ENCODE results near the gene HNF1B. TPM values are rescaled to one million over a fixed set of nuclear protein-coding genes. Genes with fewer than 3 reads are reported as not detected.

HNF1B gene
- polyA plus RNA-seq, 1 of the 3 experiments (the other 2 are of a cell fraction) = not detected

GRCh38 chr17:37744633-37744927 is 279 bp downstream of the HNF1B start:
- no peaks in the 10 kb centered on the region for H3K36me3 ChIP-seq (replicated peaks in 1 of 2; ENCODE audit: control insufficient read depth in 1 of 2, insufficient read depth in 2 of 2, low read length in 1 of 2)
- no peaks in the 10 kb centered on the region for H3K9me3 ChIP-seq
- 61% methylated on average over 18 of the region's 21 CpGs for WGBS (ENCODE audit: low lambda C conversion rate)
- no peak overlapping the region for H3K4me2 ChIP-seq
- H3K27ac ChIP-seq (ENCODE audit: low read depth in 2 of 2, low read length in 1 of 2) = no peak overlapping the region
- peaks cover 54% of the 10 kb centered on the region for H3K27me3 ChIP-seq (ENCODE audit: insufficient read depth)
- H3K9me2 ChIP-seq = no peaks in the 10 kb centered on the region
- H2AFZ ChIP-seq (ENCODE audit: low read depth) = no peak overlapping the region
- no peak overlapping the region for H3K4me3 ChIP-seq (ENCODE audit: low read depth in 2 of 2, low read length in 1 of 2)
- CTCF ChIA-PET = no interaction called here
- POLR2A ChIA-PET = no interaction called here
- peaks cover 0 to 6% of the 10 kb centered on the region in 2 experiments; a peak in 1 of 4 replicates for H3K4me1 ChIP-seq (ENCODE audit: control insufficient read depth in 1 of 2, insufficient read depth in 2 of 2, low read depth in 1 of 2, low read length in 1 of 2)
- no peaks in the 10 kb centered on the region for H4K20me1 ChIP-seq (ENCODE audit: insufficient read depth)
- no peak overlapping the region for H3K9ac ChIP-seq
- no peaks in the 10 kb centered on the region for H3F3A ChIP-seq (replicated peaks; ENCODE audit: insufficient read depth)
- TF ChIP-seq MEF2A (IDR thresholded peaks at IDR 0.05; ENCODE audit: borderline replicate concordance, low read depth) (no peak), MXI1 (IDR thresholded peaks at IDR 0.05; ENCODE audit: low read depth, low read length) (no peak), IRF3 (IDR thresholded peaks at IDR 0.05; ENCODE audit: low read depth, low read length) (no peak), SMC3 (IDR thresholded peaks at IDR 0.05; ENCODE audit: low read depth, low read length) (no peak), GATA2 (CRISPR knock-in tag; IDR thresholded peaks at IDR 0.05) (no peak), RAD21 (IDR thresholded peaks at IDR 0.05; ENCODE audit: low read length) (no peak), PBX3 (IDR thresholded peaks at IDR 0.05) (no peak), YY1 (IDR thresholded peaks at IDR 0.05; ENCODE audit: low read depth) (no peak)
- no peaks in the 10 kb centered on the region for H3K79me2 ChIP-seq (ENCODE audit: insufficient read depth)
- no peak for DNase-seq

GRCh38 chr17:37743875-37744632 is 805 bp downstream of the HNF1B start:
- CTCF ChIA-PET = no interaction called here
- POLR2A ChIA-PET = no interaction called here

More at GRCh38 chr17:37743875-37744632, 805 bp downstream of the HNF1B start:
- no peaks in the 10 kb centered on the region for H4K20me1 ChIP-seq (ENCODE audit: insufficient read depth)
- no peak overlapping the region for H2AFZ ChIP-seq (ENCODE audit: low read depth)
- no peaks in the 10 kb centered on the region for H3K9me3 ChIP-seq
- peaks cover 59% of the 10 kb centered on the region for H3K27me3 ChIP-seq (ENCODE audit: insufficient read depth)
- no peak overlapping the region for H3K4me3 ChIP-seq (ENCODE audit: low read depth in 2 of 2, low read length in 1 of 2)
- H3K4me1 ChIP-seq (ENCODE audit: control insufficient read depth in 1 of 2, insufficient read depth in 2 of 2, low read depth in 1 of 2, low read length in 1 of 2) = peaks cover 0 to 6% of the 10 kb centered on the region in 2 experiments; a peak in 1 of 4 replicates
- H3K36me3 ChIP-seq (replicated peaks in 1 of 2; ENCODE audit: control insufficient read depth in 1 of 2, insufficient read depth in 2 of 2, low read length in 1 of 2) = no peaks in the 10 kb centered on the region
- no peaks in the 10 kb centered on the region for H3K79me2 ChIP-seq (ENCODE audit: insufficient read depth)
- no peak overlapping the region for H3K9ac ChIP-seq
- WGBS (ENCODE audit: low lambda C conversion rate) = 45% methylated on average over 32 of the region's 61 CpGs
- no peak overlapping the region for H3K27ac ChIP-seq (ENCODE audit: low read depth in 2 of 2, low read length in 1 of 2)
- peak; percentile 41 for DNase-seq
- H3F3A ChIP-seq (replicated peaks; ENCODE audit: insufficient read depth) = no peaks in the 10 kb centered on the region
- no peak overlapping the region for H3K4me2 ChIP-seq
- H3K9me2 ChIP-seq = no peaks in the 10 kb centered on the region
- TF ChIP-seq GABPA (IDR thresholded peaks at IDR 0.05; ENCODE audit: low read depth) (no peak), NRF1 (IDR thresholded peaks at IDR 0.05; ENCODE audit: low read depth, low read length) (no peak), PBX3 (IDR thresholded peaks at IDR 0.05) (no peak), TEAD4 (IDR thresholded peaks at IDR 0.05; ENCODE audit: borderline replicate concordance, insufficient read depth) (no peak), TAF1 (IDR thresholded peaks at IDR 0.05; ENCODE audit: borderline replicate concordance, low read depth, low read length) (no peak), RAD21 (IDR thresholded peaks at IDR 0.05; ENCODE audit: low read length) (no peak), TCF12 (IDR thresholded peaks at IDR 0.05) (no peak), USF1 (IDR thresholded peaks at IDR 0.05; ENCODE audit: borderline replicate concordance, low read depth) (no peak)

All from SK-N-SH (cell line).